AG04450 (cell line): ENCODE results near the gene MRPL18. TPM values are rescaled to one million over a fixed set of nuclear protein-coding genes. Genes with fewer than 3 reads are reported as not detected.

Experiments used
- CTCF ChIA-PET: fragments of 300-600, 350-600 bp; formaldehyde crosslinking; extraction: SDS; loops from one replicate; lab custom pipeline; 2022; ENCODE audit warnings: antibody characterized with exemption, inconsistent platforms; lab: Charles Lee
- POLR2A ChIA-PET: fragments of 350-600 bp; formaldehyde crosslinking; extraction: SDS; loops from one replicate; lab custom pipeline; 2021; ENCODE audit warnings: antibody characterized with exemption, inconsistent platforms; lab: Yijun Ruan, JAX
- DNase-seq: peaks from one replicate; pipeline ENCODE4 v3.0.0-alpha.2; 2011; ENCODE audit warnings: low read depth, low spot score
- H3K27ac ChIP-seq: one replicate; pipeline ENCODE4 v1.5.1; 2012; ENCODE audit warnings: low read depth, low read length, control low read depth
- H3K27me3 ChIP-seq: one replicate; pipeline ENCODE4 v1.6.0; 2012; ENCODE audit warnings: low read length; ENCODE audit not compliant: control insufficient read depth, insufficient read depth
- H3K4me3 ChIP-seq: 2 replicates; pipeline ENCODE4 v1.5.1; 2011; ENCODE audit warnings: mild to moderate bottlenecking, low read depth, low read length, control low read depth
- H3K9me3 ChIP-seq: 2 replicates; pipeline ENCODE4 v1.5.1; 2012; ENCODE audit warnings: low read length; ENCODE audit not compliant: control insufficient read depth, insufficient read depth
- polyA plus RNA-seq: library from polyadenylated mRNA; depleted of rRNA; stranded (reverse); fragments of >200 nt; gene quantifications from 2 replicates; pipeline ENCODE4 v1.2.3, GENCODE V29; 2011
- TF ChIP-seq, protein P1 (sequence below): IDR thresholded peaks from 2 replicates; pipeline ENCODE4 v1.5.1; 2011; ENCODE audit warnings: low read depth, low read length, control low read depth, inconsistent platforms

Gene MRPL18
- polyA plus RNA-seq, 1 experiment = 96.7 TPM

DNA sequence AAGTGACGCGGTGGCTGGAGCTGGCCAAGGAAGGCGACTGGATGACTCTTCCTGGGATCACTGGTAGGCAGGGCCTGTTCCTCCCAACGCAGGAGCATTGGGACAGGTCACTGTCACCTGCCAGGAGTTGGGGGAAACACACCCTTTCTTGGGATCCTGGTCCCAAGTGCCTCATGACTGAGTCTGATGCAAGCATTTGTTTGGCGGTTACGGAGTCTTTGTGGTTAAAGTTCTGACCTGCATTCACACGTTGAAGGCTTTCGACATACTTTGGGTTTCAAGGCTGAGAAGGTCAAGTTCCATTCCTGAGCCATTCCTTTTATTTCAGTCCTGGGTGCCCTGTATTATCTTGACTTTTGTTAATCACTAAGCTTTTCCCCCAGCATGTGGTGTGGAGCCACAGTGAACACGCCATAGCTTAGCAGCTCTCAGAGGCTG, 15.8 kb downstream of the MRPL18 start:
- TF ChIP-seq, protein P1, sequence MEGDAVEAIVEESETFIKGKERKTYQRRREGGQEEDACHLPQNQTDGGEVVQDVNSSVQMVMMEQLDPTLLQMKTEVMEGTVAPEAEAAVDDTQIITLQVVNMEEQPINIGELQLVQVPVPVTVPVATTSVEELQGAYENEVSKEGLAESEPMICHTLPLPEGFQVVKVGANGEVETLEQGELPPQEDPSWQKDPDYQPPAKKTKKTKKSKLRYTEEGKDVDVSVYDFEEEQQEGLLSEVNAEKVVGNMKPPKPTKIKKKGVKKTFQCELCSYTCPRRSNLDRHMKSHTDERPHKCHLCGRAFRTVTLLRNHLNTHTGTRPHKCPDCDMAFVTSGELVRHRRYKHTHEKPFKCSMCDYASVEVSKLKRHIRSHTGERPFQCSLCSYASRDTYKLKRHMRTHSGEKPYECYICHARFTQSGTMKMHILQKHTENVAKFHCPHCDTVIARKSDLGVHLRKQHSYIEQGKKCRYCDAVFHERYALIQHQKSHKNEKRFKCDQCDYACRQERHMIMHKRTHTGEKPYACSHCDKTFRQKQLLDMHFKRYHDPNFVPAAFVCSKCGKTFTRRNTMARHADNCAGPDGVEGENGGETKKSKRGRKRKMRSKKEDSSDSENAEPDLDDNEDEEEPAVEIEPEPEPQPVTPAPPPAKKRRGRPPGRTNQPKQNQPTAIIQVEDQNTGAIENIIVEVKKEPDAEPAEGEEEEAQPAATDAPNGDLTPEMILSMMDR = no peak
- ChIA-PET POLR2A (no interaction called here), CTCF (no interaction called here)
- peaks cover 3% of the 10 kb centered on the region for H3K27me3 ChIP-seq
- no peak overlapping the region for H3K4me3 ChIP-seq
- H3K9me3 ChIP-seq = no peaks in the 10 kb centered on the region
- no peak for DNase-seq
- H3K27ac ChIP-seq = no peak overlapping the region

DNA sequence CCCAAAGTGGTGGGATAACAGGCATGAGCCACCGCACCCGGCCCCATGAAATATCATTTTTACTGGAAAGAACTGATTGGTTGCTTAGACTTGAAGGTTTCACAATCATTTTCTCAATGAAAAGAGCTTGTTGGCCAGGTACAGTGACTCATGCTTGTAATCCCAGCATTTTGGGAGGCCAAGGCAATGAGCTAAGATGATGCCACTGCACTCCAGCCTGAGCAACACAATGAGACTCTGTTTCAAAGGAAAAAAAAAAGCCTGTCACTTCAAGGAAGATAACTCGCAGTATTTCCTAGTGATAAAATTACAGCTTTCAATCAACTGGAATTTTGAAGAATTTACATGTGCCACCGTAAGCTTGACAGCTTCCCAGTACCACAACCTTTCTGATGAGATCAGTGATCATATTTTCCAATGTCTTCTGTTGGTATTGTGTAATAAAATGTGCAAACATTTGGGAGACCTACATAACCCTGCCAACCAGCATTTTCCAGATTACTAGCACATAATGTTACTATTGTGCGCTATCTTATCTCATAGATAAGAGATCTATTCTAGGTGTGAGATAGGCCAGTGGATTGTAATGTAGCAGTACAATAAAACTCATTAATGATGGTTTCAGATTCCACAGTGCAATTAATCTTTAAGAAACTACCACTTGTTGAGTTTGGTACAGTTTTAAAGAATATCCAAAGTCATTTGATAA, 17.0 kb downstream of the MRPL18 start:
- CTCF ChIA-PET = interaction anchor here (0.6 to 1.3 kb wide), 2 partner anchors 21 to 44 kb away, joined by 3 read pairs; no protein-coding TSS in a partner anchor
- Histone ChIP-seq H3K9me3 (no peaks in the 10 kb centered on the region), H3K27me3 (peaks cover 3% of the 10 kb centered on the region), H3K4me3 (no peak overlapping the region), H3K27ac (no peak overlapping the region)
- POLR2A ChIA-PET = no interaction called here
- no peak for DNase-seq
- TF ChIP-seq, protein P1 = no peak

DNA sequence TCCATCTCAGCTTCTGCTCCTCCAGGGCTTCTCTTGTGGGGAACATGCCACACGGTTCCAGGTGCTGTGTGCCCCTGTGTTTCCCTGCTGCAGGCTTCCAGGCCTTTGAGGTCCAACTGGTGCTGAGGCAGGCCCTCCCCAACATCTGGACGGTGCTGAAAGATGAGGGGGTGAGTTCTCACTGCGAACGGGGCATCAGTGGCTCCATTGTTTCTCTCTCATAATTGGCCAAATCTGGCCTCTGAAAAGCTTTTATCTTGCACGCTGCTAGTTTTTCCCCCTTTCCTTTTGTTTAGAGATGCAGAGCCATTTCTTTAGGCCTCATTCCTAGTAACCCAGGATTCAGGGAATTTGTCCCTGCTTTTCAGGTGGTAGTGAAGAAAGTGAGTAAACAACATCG, 18.4 kb downstream of the MRPL18 start:
- Histone ChIP-seq H3K4me3 (no peak overlapping the region), H3K27ac (no peak overlapping the region), H3K27me3 (no peaks in the 10 kb centered on the region), H3K9me3 (no peaks in the 10 kb centered on the region)
- ChIA-PET POLR2A (no interaction called here), CTCF (no interaction called here)
- no peak for DNase-seq
- TF ChIP-seq, protein P1 = no peak

DNA sequence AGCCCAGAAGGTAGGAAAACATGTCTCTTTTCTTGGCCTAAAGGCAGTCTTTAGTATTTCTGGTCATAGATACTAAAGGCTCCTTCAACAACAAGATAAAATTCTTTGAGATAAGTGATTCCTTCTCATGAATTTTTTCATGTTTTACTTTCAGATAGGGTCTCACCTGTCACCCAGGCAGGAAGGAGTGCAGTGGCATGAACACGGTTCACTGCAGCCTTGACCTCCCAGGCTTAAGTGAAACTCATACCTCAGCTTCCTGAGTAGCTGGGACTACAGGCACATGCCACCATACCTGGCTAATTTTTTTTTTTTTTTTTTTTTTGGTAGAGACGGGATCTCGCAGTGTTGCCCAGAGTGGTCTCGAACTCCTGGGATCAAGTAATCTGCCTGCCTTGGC, 18.9 kb downstream of the MRPL18 start:
- H3K27ac ChIP-seq = no peak overlapping the region
- no peak overlapping the region for H3K4me3 ChIP-seq
- no peak for DNase-seq
- POLR2A ChIA-PET = no interaction called here
- TF ChIP-seq, protein P1 = no peak
- H3K9me3 ChIP-seq = no peaks in the 10 kb centered on the region
- CTCF ChIA-PET = no interaction called here
- no peaks in the 10 kb centered on the region for H3K27me3 ChIP-seq

DNA sequence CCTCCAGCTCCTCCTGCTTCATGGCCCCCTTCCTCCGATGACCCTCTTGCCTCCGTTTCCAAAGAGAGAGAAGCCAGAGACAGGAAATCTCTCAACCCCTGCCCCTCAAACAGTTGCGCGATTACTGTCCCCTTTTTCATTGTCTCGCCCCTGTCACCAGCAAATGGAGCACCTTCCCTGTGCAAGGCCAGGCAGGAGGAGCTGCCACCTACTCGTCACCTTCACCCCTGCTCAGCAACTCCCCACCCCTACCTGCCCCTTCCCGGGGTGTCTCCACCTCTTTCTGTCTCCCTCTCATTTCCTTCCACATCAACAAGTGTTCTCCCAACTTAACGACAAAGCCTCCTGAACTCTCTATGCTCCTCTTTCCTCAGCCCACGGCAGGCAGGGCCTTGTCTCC, 23.5 kb downstream of the MRPL18 start:
- ChIA-PET POLR2A (no interaction called here), CTCF (no interaction called here)
- no peak for DNase-seq
- Histone ChIP-seq H3K4me3 (no peak overlapping the region), H3K27me3 (peaks cover 5% of the 10 kb centered on the region), H3K9me3 (no peaks in the 10 kb centered on the region), H3K27ac (no peak overlapping the region)
- TF ChIP-seq, protein P1 = no peak
